ENCODE measurements around the gene DHRS3. TPM values are rescaled to one million over a fixed set of nuclear protein-coding genes. Genes with fewer than 3 reads are reported as not detected.

Gene DHRS3
- total and polyA plus RNA-seq, 2 donors (not counting 3 experiments of a cell fraction or from before 2014, with no cell fraction given) = 54.3 to 75.2 TPM

DNA sequence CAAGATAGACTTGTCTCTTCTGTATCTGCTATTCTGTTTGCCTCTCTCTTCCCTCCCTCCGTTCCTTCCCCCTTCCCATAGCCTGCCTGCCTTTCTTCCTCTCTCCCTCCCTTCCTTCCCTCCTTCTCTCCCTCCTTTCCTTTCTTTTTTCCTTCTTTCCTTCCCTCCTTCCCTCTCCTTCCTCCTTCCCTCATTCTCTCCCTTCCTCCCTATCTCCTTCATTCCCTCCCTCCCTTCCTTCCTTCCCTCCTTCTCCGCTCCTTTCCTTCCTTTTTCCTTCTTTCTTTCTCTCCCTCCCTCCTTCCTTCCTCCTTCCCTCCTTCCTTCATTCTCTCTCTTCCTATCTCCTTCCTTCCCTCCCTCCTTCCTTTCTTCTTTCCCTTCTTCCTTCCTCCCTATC, 26.8 kb upstream of the DHRS3 start:
- Histone ChIP-seq H3K36me3 (ENCODE audit: control insufficient read depth in 2 of 2, extremely low read depth in 1 of 2, insufficient read depth in 2 of 2, low read length in 2 of 2) (no peaks in the 10 kb centered on the region), H3K9me1 (replicated peaks; ENCODE audit: control insufficient read depth, extremely low read depth, insufficient read depth, low read length) (no peaks in the 10 kb centered on the region), H4K20me1 (replicated peaks; ENCODE audit: control insufficient read depth, extremely low read depth, insufficient read depth, low read length) (no peaks in the 10 kb centered on the region), H3K4me2 (ENCODE audit: insufficient read depth, low read length) (no peak overlapping the region), H3K4me3 (replicated peaks in 1 of 3; ENCODE audit: insufficient read depth in 1 of 3, low read depth in 1 of 3, low read length in 3 of 3) (no peak overlapping the region), H3K27me3 (ENCODE audit: control insufficient read depth in 2 of 2, insufficient read depth in 2 of 2, low read length in 2 of 2) (peaks cover 0 to 3% of the 10 kb centered on the region in 2 experiments), H3K9me3 (replicated peaks; ENCODE audit: control insufficient read depth, insufficient read depth, low read length) (peaks cover 2% of the 10 kb centered on the region), H3K9ac (replicated peaks; ENCODE audit: extremely low read depth, insufficient read depth, low read length) (no peak overlapping the region), H3K27ac (ENCODE audit: insufficient read depth, low read depth, low read length) (no peak overlapping the region), H3K79me2 (ENCODE audit: control insufficient read depth, insufficient read depth, low read length) (no peaks in the 10 kb centered on the region), H3K4me1 (ENCODE audit: control insufficient read depth, extremely low read depth, insufficient read depth, low read length) (no peaks in the 10 kb centered on the region), H2AFZ (ENCODE audit: low read depth, low read length) (no peak overlapping the region)
- FAIRE-seq = no peak
- dilution Hi-C loops (cut with MboI; ENCODE audit: extremely low pct_ligation_motif_present, low sequenced_read_pairs) = no loop called here
- no peak for DNase-seq (ENCODE audit: low read depth, low spot score)
- CTCF ChIA-PET = no interaction called here
- TF ChIP-seq, protein P1, sequence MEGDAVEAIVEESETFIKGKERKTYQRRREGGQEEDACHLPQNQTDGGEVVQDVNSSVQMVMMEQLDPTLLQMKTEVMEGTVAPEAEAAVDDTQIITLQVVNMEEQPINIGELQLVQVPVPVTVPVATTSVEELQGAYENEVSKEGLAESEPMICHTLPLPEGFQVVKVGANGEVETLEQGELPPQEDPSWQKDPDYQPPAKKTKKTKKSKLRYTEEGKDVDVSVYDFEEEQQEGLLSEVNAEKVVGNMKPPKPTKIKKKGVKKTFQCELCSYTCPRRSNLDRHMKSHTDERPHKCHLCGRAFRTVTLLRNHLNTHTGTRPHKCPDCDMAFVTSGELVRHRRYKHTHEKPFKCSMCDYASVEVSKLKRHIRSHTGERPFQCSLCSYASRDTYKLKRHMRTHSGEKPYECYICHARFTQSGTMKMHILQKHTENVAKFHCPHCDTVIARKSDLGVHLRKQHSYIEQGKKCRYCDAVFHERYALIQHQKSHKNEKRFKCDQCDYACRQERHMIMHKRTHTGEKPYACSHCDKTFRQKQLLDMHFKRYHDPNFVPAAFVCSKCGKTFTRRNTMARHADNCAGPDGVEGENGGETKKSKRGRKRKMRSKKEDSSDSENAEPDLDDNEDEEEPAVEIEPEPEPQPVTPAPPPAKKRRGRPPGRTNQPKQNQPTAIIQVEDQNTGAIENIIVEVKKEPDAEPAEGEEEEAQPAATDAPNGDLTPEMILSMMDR (IDR thresholded peaks at IDR 0.05; ENCODE audit: extremely low read depth in 1 of 2, insufficient read depth in 1 of 2, low read depth in 1 of 2, low read length in 2 of 2) = no peak
- POLR2A ChIA-PET = no interaction called here
- intact Hi-C loops (cut with micrococcal nuclease) = no loop called here
- BruUV-seq (replicated peaks) = no TSS peak

DNA sequence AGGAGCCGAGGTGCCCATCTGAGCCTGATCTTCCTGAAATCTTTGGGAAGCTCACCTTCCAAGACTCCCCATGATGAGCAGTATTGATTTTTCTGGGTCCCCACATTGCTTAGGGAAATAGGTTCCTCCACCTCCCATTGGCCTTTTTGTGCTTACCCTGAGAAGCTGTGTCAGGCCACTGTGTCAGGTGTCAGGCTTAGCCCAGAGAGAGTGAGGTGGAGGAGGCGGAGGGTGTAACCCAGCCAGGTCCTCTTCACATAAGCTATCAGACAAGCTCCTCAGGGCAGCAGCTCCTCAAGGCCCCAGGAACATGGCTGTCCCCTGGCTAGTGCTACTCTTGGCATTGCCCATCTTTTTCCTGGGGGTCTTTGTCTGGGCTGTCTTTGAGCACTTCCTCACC, 26.2 kb upstream of the DHRS3 start:
- intact Hi-C loops (cut with micrococcal nuclease) = no loop called here
- no peak for DNase-seq (ENCODE audit: low read depth, low spot score)
- H3K4me3 ChIP-seq (replicated peaks in 1 of 3; ENCODE audit: insufficient read depth in 1 of 3, low read depth in 1 of 3, low read length in 3 of 3) = no peak overlapping the region

More for the DNA sequence above, 26.2 kb upstream of the DHRS3 start:
- Histone ChIP-seq H3K4me1 (ENCODE audit: control insufficient read depth, extremely low read depth, insufficient read depth, low read length) (no peaks in the 10 kb centered on the region), H3K36me3 (ENCODE audit: control insufficient read depth in 2 of 2, extremely low read depth in 1 of 2, insufficient read depth in 2 of 2, low read length in 2 of 2) (no peaks in the 10 kb centered on the region), H3K9ac (replicated peaks; ENCODE audit: extremely low read depth, insufficient read depth, low read length) (no peak overlapping the region), H3K4me2 (ENCODE audit: insufficient read depth, low read length) (no peak overlapping the region), H3K79me2 (ENCODE audit: control insufficient read depth, insufficient read depth, low read length) (no peaks in the 10 kb centered on the region), H4K20me1 (replicated peaks; ENCODE audit: control insufficient read depth, extremely low read depth, insufficient read depth, low read length) (no peaks in the 10 kb centered on the region), H3K9me3 (replicated peaks; ENCODE audit: control insufficient read depth, insufficient read depth, low read length) (peaks cover 2% of the 10 kb centered on the region), H3K27ac (ENCODE audit: insufficient read depth, low read depth, low read length) (no peak overlapping the region), H2AFZ (ENCODE audit: low read depth, low read length) (no peak overlapping the region), H3K9me1 (replicated peaks; ENCODE audit: control insufficient read depth, extremely low read depth, insufficient read depth, low read length) (no peaks in the 10 kb centered on the region), H3K27me3 (ENCODE audit: control insufficient read depth in 2 of 2, insufficient read depth in 2 of 2, low read length in 2 of 2) (peaks cover 0 to 3% of the 10 kb centered on the region in 2 experiments)
- dilution Hi-C loops (cut with MboI; ENCODE audit: extremely low pct_ligation_motif_present, low sequenced_read_pairs) = no loop called here
- TF ChIP-seq JUN (IDR thresholded peaks at IDR 0.05; ENCODE audit: borderline replicate concordance, insufficient read depth, insufficient read length, low read depth) (no peak), EZH2 (IDR thresholded peaks at IDR 0.05; ENCODE audit: borderline replicate concordance, low read depth, low read length, severe bottlenecking) (no peak), GATA2 (IDR thresholded peaks at IDR 0.05; ENCODE audit: insufficient read depth, insufficient read length, low read depth, low read length) (no peak), POLR2A (IDR thresholded peaks at IDR 0.05; ENCODE audit: low read depth, low read length) (no peak), FOS (IDR thresholded peaks at IDR 0.05; ENCODE audit: borderline replicate concordance, insufficient read depth, low read length) (no peak), POLR2AphosphoS5 (IDR thresholded peaks at IDR 0.05; ENCODE audit: insufficient read depth, low read depth, low read length) (no peak), MYC (IDR thresholded peaks at IDR 0.05; ENCODE audit: low read depth, low read length) (no peak)
- TF ChIP-seq, protein P1 (IDR thresholded peaks at IDR 0.05; ENCODE audit: extremely low read depth in 1 of 2, insufficient read depth in 1 of 2, low read depth in 1 of 2, low read length in 2 of 2) = no peak
- TF ChIP-seq, protein P2, sequence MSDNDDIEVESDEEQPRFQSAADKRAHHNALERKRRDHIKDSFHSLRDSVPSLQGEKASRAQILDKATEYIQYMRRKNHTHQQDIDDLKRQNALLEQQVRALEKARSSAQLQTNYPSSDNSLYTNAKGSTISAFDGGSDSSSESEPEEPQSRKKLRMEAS (IDR thresholded peaks at IDR 0.05; ENCODE audit: insufficient read depth, insufficient read length) = no peak
- ChIA-PET POLR2A (no interaction called here), CTCF (interaction anchor here (1.0 to 2.2 kb wide), 3 partner anchors 15 to 330 kb away, joined by 3 to 7 read pairs (median 3); no protein-coding TSS in a partner anchor)
- no TSS peak for BruUV-seq (replicated peaks)
- FAIRE-seq = no peak
